Duodenal mucosa (tissue), 2 donors: Measurements from ENCODE around the gene INSYN2A.
A peak's percentile ranks its signal among the peaks of the same experiment; 100 is the strongest.

Experiments
- H3K27ac ChIP-seq: one replicate; pipeline ENCODE4 v1.7.0; 2013; ENCODE audit warnings: low read depth, low read length
- H3K27me3 ChIP-seq, 2 donors: one replicate each; pipeline ENCODE4 v1.7.0; 2013; ENCODE audit warnings: low read length in 2 of 2, control low read depth in 1 of 2; ENCODE audit not compliant: insufficient read depth in 2 of 2, control insufficient read depth in 1 of 2
- H3K36me3 ChIP-seq, 2 donors: one replicate each; pipeline ENCODE4 v1.7.0; 2013; ENCODE audit warnings: low read length in 2 of 2, control low read depth in 1 of 2; ENCODE audit not compliant: insufficient read depth in 2 of 2, control insufficient read depth in 1 of 2
- H3K4me1 ChIP-seq, 2 donors: one replicate each; pipeline ENCODE4 v1.7.0; 2013; ENCODE audit warnings: low read length in 2 of 2, control low read depth in 1 of 2; ENCODE audit not compliant: insufficient read depth in 2 of 2, control insufficient read depth in 1 of 2
- H3K4me3 ChIP-seq, 2 donors: one replicate each; pipeline ENCODE4 v1.7.0; 2013; ENCODE audit warnings: low read length in 2 of 2, low read depth in 1 of 2
- H3K9ac ChIP-seq, 2 donors: one replicate each; pipeline ENCODE4 v1.7.0; 2013; ENCODE audit warnings: low read length in 2 of 2, low read depth in 1 of 2
- H3K9me3 ChIP-seq, 2 donors: one replicate each; pipeline ENCODE4 v1.7.0; 2013; ENCODE audit warnings: low read length in 2 of 2, control low read depth in 1 of 2; ENCODE audit not compliant: control insufficient read depth in 1 of 2

Gene INSYN2A

DNA sequence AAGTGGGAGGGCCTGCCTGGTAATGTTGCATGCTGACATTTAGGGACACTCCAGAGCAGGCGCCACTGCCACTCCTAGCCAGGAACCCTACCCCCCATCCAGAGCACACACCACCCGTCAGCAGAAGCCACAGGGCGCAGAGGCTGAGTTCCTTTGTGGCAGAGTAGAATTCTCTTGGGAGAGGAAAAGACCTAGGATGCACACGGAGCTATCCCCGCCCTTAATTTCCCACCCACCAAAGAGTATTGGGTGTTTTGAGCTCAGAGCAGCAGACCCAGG, 702 bp upstream of the INSYN2A start:
- H3K36me3 ChIP-seq, result no peaks in the 10 kb centered on the region
- H3K27me3 ChIP-seq, result peaks cover 12 to 22% of the 10 kb centered on the region in 2 donors
- no peak overlapping the region for H3K27ac ChIP-seq
- peaks cover 0 to 3% of the 10 kb centered on the region in 2 donors for H3K4me1 ChIP-seq
- H3K9ac ChIP-seq, result no peak overlapping the region
- peak overlapping the region; percentile 17 to 29 for H3K4me3 ChIP-seq
- no peaks in the 10 kb centered on the region for H3K9me3 ChIP-seq

DNA sequence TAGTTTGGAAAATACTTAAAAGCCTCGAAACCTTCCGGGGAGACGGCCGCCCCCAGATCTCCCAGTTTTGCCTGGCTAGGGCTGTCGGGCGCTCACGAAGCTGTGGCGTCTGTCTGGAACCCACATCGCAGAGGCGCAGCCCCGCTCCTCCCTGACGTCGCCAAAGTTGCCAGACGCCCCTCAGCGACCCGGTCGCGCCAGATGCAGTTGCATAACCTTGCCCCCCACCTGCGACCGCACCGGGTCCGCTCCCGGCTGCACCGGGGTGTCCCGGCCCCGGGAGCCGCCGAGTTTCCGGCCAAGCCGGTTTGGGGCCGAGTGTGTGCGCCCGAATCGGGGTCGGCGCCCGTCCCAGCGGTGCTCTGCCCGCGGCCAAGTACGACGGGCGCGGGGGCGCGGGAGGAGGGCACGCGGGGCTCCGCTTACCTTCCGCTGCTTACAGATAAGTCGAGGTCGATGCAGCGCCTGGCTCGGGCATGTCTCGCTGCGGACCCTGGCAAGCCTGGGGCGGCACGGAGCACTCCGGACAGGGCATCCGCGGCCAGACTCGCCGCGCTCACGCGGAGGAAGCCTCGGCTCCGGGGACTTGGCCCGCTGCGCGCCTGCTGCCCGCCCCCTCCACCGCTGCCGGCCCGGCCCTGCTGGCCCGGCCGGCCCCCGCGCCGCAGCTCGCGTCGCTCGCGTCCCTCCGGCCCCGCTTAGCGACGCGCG, 665 bp downstream of the INSYN2A start:
- H3K36me3 ChIP-seq, result no peaks in the 10 kb centered on the region
- no peak overlapping the region for H3K9ac ChIP-seq
- no peak overlapping the region for H3K27ac ChIP-seq
- peaks cover 12 to 22% of the 10 kb centered on the region in 2 donors for H3K27me3 ChIP-seq
- peak overlapping the region; percentile 18 to 48 for H3K4me3 ChIP-seq
- no peaks in the 10 kb centered on the region for H3K9me3 ChIP-seq
- peaks cover 0 to 3% of the 10 kb centered on the region in 2 donors for H3K4me1 ChIP-seq

DNA sequence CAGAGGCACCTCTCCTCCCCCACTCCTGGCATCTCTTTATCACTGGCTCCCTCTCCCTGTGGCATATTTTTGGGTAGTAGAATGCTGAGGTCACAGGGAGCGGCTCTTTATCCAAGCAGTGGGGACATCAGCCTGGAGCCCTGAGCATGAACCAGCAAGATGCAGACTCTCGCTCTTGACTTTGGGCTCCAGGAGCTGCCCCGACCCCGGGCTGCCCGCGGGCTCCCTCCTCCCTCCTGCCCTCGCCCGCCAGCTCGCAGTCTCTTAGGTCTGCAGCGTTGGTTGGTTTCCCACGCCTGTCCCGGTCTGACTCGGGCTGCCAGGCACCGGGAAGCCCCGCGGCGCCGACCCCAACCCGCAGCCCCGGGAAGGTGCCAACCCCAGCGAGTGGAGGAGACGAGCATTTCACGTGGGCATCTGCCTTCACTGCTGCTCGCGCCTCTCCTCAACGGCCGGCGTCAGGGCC, 1.3 kb downstream of the INSYN2A start:
- Histone ChIP-seq H3K27me3 (peaks cover 12 to 22% of the 10 kb centered on the region in 2 donors), H3K9ac (no peak overlapping the region), H3K4me3 (peak overlapping the region in 1 of 2 donors; percentile 18), H3K27ac (no peak overlapping the region), H3K4me1 (peaks cover 0 to 3% of the 10 kb centered on the region in 2 donors), H3K36me3 (no peaks in the 10 kb centered on the region), H3K9me3 (no peaks in the 10 kb centered on the region)

DNA sequence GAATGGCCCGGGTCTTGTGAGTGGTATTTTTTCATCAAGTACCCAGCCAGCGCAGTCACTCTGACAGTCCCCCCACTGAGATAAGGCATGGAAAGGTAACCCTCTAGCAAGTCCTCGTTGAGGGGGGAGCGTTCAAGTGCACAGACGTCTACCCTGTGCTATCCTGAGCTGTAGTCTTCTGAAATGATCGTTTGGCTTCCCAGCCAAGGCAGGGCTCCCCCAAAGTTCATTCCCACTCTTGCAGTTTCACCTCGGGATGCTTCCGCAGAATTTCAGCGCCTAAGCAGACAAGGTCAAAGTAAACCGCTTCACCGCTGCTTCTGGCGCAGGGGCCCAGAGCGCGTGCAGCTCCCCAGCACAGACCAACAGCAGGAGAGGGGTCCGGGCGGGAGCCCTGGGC, 1.8 kb downstream of the INSYN2A start:
- Histone ChIP-seq H3K9me3 (no peaks in the 10 kb centered on the region), H3K9ac (no peak overlapping the region), H3K27ac (no peak overlapping the region), H3K4me3 (no peak overlapping the region), H3K27me3 (peaks cover 12 to 22% of the 10 kb centered on the region in 2 donors), H3K36me3 (no peaks in the 10 kb centered on the region), H3K4me1 (peaks cover 0 to 3% of the 10 kb centered on the region in 2 donors)

DNA sequence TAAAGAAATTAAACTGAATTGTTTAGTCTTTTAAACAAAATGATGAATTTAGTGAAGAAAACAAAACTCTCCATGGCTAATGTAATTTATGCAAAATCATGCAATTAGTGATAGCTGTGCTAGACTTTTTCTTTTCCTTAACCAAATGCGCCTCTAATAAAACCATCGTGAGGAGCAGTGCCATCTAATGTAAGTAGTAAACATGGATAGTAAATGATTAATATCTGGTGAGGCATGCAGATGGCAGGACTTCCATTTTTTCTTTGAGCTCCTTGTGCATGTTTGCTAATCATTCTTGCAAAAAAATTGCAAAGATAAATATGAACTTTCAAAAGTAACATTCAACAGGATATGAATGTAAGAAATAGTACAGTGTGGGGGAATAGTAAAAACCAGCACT, 2.3 kb downstream of the INSYN2A start:
- no peak overlapping the region for H3K4me3 ChIP-seq

DNA sequence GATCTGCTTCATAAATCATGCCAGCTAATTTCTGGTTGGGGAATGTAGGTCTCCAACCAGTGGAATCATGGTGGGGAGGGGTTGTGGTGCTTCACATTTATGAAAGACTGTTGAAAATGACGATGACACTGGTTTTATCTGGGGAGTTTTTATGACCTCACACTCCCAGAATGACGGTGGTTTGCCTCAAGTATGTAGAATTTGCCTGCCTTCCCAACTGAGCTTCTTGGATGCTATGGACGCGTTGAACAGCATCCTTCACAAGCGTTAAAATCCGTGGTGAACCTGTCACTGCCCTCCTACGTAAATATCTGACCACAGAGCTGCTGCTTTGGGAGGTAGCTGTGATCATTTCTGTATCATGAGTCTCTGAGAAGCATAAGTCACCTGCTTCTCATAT, 3.3 kb downstream of the INSYN2A start:
- Histone ChIP-seq H3K4me3 (no peak overlapping the region), H3K9me3 (no peaks in the 10 kb centered on the region), H3K27ac (no peak overlapping the region), H3K27me3 (peaks cover 12 to 22% of the 10 kb centered on the region in 2 donors), H3K36me3 (no peaks in the 10 kb centered on the region), H3K9ac (no peak overlapping the region), H3K4me1 (peaks cover 0 to 3% of the 10 kb centered on the region in 2 donors)

More for the DNA sequence above, 2.3 kb downstream of the INSYN2A start:
- Histone ChIP-seq H3K36me3 (no peaks in the 10 kb centered on the region), H3K27ac (no peak overlapping the region), H3K27me3 (peaks cover 12 to 22% of the 10 kb centered on the region in 2 donors), H3K4me1 (peaks cover 0 to 3% of the 10 kb centered on the region in 2 donors), H3K9me3 (no peaks in the 10 kb centered on the region), H3K9ac (no peak overlapping the region)

DNA sequence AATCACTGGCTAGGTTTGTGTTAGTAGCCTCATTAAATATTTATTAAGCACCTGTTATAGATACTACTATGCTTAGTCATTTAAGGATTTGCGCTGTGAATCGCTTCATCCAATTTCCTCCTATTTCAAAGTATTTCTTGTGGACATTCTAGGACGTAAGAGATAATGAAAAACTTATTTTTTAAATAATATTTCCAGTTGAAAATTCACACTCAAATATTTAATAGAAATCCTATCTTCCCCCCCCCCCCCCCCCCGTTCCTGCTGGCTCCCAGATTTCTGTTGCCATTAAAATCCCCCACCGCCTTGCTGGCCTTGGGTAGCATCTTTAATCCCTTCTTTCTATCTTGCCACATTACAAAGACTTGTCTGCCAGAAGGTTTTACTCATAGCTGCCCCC, 6.0 kb downstream of the INSYN2A start:
- H3K27ac ChIP-seq, result no peak overlapping the region
- peaks cover 12 to 16% of the 10 kb centered on the region in 2 donors for H3K27me3 ChIP-seq
- no peaks in the 10 kb centered on the region for H3K36me3 ChIP-seq
- no peaks in the 10 kb centered on the region for H3K4me1 ChIP-seq
- H3K9ac ChIP-seq, result no peak overlapping the region
- H3K4me3 ChIP-seq, result no peak overlapping the region
- no peaks in the 10 kb centered on the region for H3K9me3 ChIP-seq

DNA sequence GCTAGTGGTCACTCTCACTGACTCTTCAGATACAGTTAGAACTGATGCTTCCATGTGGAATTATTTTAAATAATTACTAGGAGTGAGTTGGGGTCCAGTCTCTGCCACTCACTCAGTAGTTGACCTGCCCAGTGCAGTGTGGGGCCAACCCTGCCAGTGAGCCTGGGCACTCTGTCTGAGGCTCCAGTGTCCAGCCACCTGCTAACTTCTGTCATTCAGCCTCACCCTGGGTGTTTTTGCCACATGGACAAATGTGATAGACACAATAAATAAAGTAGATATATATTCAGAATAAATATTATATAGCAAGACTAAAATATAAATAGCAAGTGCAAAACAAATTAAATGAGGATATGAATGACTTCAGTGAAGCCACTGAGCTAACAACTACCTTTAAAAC, 7.2 kb downstream of the INSYN2A start:
- no peak overlapping the region for H3K4me3 ChIP-seq
- no peak overlapping the region for H3K9ac ChIP-seq
- H3K9me3 ChIP-seq, result no peaks in the 10 kb centered on the region
- H3K36me3 ChIP-seq, result no peaks in the 10 kb centered on the region
- no peaks in the 10 kb centered on the region for H3K4me1 ChIP-seq
- H3K27me3 ChIP-seq, result peaks cover 2 to 4% of the 10 kb centered on the region in 2 donors
- H3K27ac ChIP-seq, result no peak overlapping the region

DNA sequence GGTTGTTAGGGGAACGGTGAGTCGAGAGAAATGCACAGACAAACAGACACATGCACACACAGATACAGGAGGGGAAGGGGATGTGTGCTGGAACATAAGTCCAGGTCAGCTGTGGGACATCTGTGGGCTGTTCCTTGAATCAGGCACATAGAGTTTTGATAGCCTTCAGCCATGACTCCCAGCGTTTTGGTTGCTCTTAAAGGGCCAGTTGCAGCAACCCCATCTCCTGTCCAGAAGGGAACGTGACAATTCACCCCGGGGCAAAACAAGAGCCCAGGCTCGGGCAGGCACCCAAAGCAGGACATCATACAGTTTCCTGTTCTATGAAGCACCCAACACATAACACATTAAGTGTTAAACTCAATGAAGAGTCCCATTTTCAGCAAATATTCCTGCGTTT, 9.6 kb downstream of the INSYN2A start:
- Histone ChIP-seq H3K36me3 (no peaks in the 10 kb centered on the region), H3K9ac (no peak overlapping the region), H3K9me3 (no peaks in the 10 kb centered on the region), H3K27ac (no peak overlapping the region), H3K4me3 (no peak overlapping the region), H3K27me3 (no peaks in the 10 kb centered on the region), H3K4me1 (no peaks in the 10 kb centered on the region)

DNA sequence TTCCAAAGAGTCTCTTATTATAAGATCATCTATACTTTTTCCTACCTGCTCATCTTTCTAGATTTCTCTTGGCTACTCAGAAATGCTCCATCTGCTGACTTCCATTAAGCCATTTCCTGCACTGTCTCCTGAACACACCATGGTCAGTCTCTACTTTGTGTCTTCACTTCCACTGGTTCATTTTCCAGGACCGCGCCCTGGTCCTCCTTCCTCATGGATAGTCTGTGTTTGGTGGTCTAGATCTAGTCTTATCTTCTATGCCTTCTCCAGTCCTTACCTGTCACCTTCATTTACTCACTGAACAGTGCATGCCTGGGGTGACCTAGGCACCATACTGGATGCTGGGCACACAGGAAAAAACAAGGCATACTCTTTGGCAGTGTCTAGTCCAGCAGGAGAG, 11.8 kb downstream of the INSYN2A start:
- Histone ChIP-seq H3K4me1 (no peaks in the 10 kb centered on the region), H3K9me3 (no peaks in the 10 kb centered on the region), H3K9ac (no peak overlapping the region), H3K36me3 (no peaks in the 10 kb centered on the region), H3K27me3 (no peaks in the 10 kb centered on the region), H3K27ac (no peak overlapping the region), H3K4me3 (no peak overlapping the region)
